HG02970 (cell line): ENCODE measurements around the gene KCNT1.

Experiments used
- ATAC-seq: cut with Tn5 transposase; IDR thresholded peaks from one replicate; pipeline ENCODE4 v1.9.1; 2021; ENCODE audit warnings: mild to moderate bottlenecking, moderate library complexity, moderate number of reproducible peaks; ENCODE audit not compliant: unreplicated experiment, low FRiP score

Gene KCNT1

GRCh38 chr9:135775911-135776310 lies 73.9 kb downstream of the KCNT1 start:
- no peak for ATAC-seq

- ATAC-seq, result no peak
Measured at GRCh38 chr9:135776893-135777622, 75.1 kb downstream of the KCNT1 start.

GRCh38 chr9:135777623-135778177 lies 75.7 kb downstream of the KCNT1 start:
- no peak for ATAC-seq

GRCh38 chr9:135778421-135778820 lies 76.4 kb downstream of the KCNT1 start:
- no peak for ATAC-seq

- ATAC-seq, result no peak
Measured at GRCh38 chr9:135779571-135779970, 77.6 kb downstream of the KCNT1 start.

GRCh38 chr9:135780086-135780485 lies 78.1 kb downstream of the KCNT1 start:
- ATAC-seq, result no peak

GRCh38 chr9:135780626-135781025 lies 78.6 kb downstream of the KCNT1 start:
- ATAC-seq, result no peak

GRCh38 chr9:135782946-135783345 lies 81.0 kb downstream of the KCNT1 start:
- ATAC-seq, result no peak

GRCh38 chr9:135783540-135784245 lies 81.7 kb downstream of the KCNT1 start:
- ATAC-seq, result no peak

GRCh38 chr9:135785013-135785575 lies 83.1 kb downstream of the KCNT1 start:
- no peak for ATAC-seq

GRCh38 chr9:135786146-135786690 lies 84.2 kb downstream of the KCNT1 start:
- no peak for ATAC-seq

GRCh38 chr9:135787317-135787716 lies 85.3 kb downstream of the KCNT1 start:
- no peak for ATAC-seq

GRCh38 chr9:135787776-135788575 lies 86.0 kb downstream of the KCNT1 start:
- ATAC-seq, result no peak

- no peak for ATAC-seq
Measured at GRCh38 chr9:135788576-135789300, 86.8 kb downstream of the KCNT1 start.

GRCh38 chr9:135789838-135790291 lies 87.9 kb downstream of the KCNT1 start:
- no peak for ATAC-seq

- ATAC-seq, result no peak
Measured at GRCh38 chr9:135790356-135790755, 88.4 kb downstream of the KCNT1 start.

GRCh38 chr9:135790850-135791249 lies 88.9 kb downstream of the KCNT1 start:
- no peak for ATAC-seq

- ATAC-seq, result no peak
Measured at GRCh38 chr9:135791431-135792267, 89.7 kb downstream of the KCNT1 start.
